Stimulated activated naive CD8-positive, alpha-beta T cell treated with anti-CD3 and anti-CD28 coated beads, Interleukin-15, Interleukin-2, amounts not matched to agents 100 ng/mL and 50 ng/mL, for 24 hours (primary cell): ENCODE data around the gene SRSF4.

Experiments
- H3K27ac Mint-ChIP-seq: one replicate; pipeline ENCODE4 v1.8.0; 2021; ENCODE audit warnings: mild to moderate bottlenecking, mixed read lengths
- H3K27me3 Mint-ChIP-seq: one replicate; pipeline ENCODE4 v1.8.0; 2021; ENCODE audit warnings: mixed read lengths
- H3K36me3 Mint-ChIP-seq: one replicate; pipeline ENCODE4 v1.8.0; 2021; ENCODE audit warnings: low read depth, mixed read lengths
- H3K4me1 Mint-ChIP-seq: one replicate; pipeline ENCODE4 v1.8.0; 2021; ENCODE audit warnings: low read depth, mixed read lengths
- H3K4me3 Mint-ChIP-seq: one replicate; pipeline ENCODE4 v1.8.0; 2021; ENCODE audit warnings: mild to moderate bottlenecking, mixed read lengths
- H3K9me3 Mint-ChIP-seq: one replicate; pipeline ENCODE4 v1.8.0; 2021; ENCODE audit warnings: mixed read lengths

Gene SRSF4

GRCh38 chr1:29210278-29211085, 28.8 kb upstream of the SRSF4 start:
- H3K27ac Mint-ChIP-seq = no peak overlapping the region
- H3K9me3 Mint-ChIP-seq = no peaks in the 10 kb centered on the region
- peaks cover 48% of the 10 kb centered on the region for H3K36me3 Mint-ChIP-seq
- no peaks in the 10 kb centered on the region for H3K27me3 Mint-ChIP-seq
- no peak overlapping the region for H3K4me3 Mint-ChIP-seq
- H3K4me1 Mint-ChIP-seq = no peaks in the 10 kb centered on the region

GRCh38 chr1:29209173-29209572, 27.5 kb upstream of the SRSF4 start:
- H3K9me3 Mint-ChIP-seq = no peaks in the 10 kb centered on the region
- H3K4me1 Mint-ChIP-seq = no peaks in the 10 kb centered on the region
- H3K27me3 Mint-ChIP-seq = no peaks in the 10 kb centered on the region
- H3K4me3 Mint-ChIP-seq = no peak overlapping the region
- H3K36me3 Mint-ChIP-seq = peaks cover 41% of the 10 kb centered on the region
- H3K27ac Mint-ChIP-seq = no peak overlapping the region

GRCh38 chr1:29208442-29208841, 26.7 kb upstream of the SRSF4 start:
- no peaks in the 10 kb centered on the region for H3K9me3 Mint-ChIP-seq
- H3K36me3 Mint-ChIP-seq = peaks cover 39% of the 10 kb centered on the region
- H3K27ac Mint-ChIP-seq = peak overlapping the region; percentile 23
- H3K27me3 Mint-ChIP-seq = no peaks in the 10 kb centered on the region
- H3K4me3 Mint-ChIP-seq = no peak overlapping the region
- no peaks in the 10 kb centered on the region for H3K4me1 Mint-ChIP-seq

GRCh38 chr1:29202584-29203340, 21.1 kb upstream of the SRSF4 start:
- no peaks in the 10 kb centered on the region for H3K27me3 Mint-ChIP-seq
- H3K36me3 Mint-ChIP-seq = peaks cover 44% of the 10 kb centered on the region
- H3K27ac Mint-ChIP-seq = no peak overlapping the region
- peaks cover 11% of the 10 kb centered on the region for H3K4me1 Mint-ChIP-seq
- H3K4me3 Mint-ChIP-seq = no peak overlapping the region
- no peaks in the 10 kb centered on the region for H3K9me3 Mint-ChIP-seq

- no peaks in the 10 kb centered on the region for H3K9me3 Mint-ChIP-seq
- H3K36me3 Mint-ChIP-seq = peaks cover 48% of the 10 kb centered on the region
Observed at GRCh38 chr1:29202053-29202452, 20.4 kb upstream of the SRSF4 start.

GRCh38 chr1:29201595-29202051, 19.9 kb upstream of the SRSF4 start:
- no peaks in the 10 kb centered on the region for H3K27me3 Mint-ChIP-seq
- H3K27ac Mint-ChIP-seq = no peak overlapping the region
- H3K9me3 Mint-ChIP-seq = no peaks in the 10 kb centered on the region
- peaks cover 49% of the 10 kb centered on the region for H3K36me3 Mint-ChIP-seq
- peaks cover 11% of the 10 kb centered on the region for H3K4me1 Mint-ChIP-seq
- no peak overlapping the region for H3K4me3 Mint-ChIP-seq

More at GRCh38 chr1:29202053-29202452, 20.4 kb upstream of the SRSF4 start:
- Mint-ChIP-seq H3K27ac (no peak overlapping the region), H3K27me3 (no peaks in the 10 kb centered on the region), H3K4me1 (peaks cover 11% of the 10 kb centered on the region), H3K4me3 (no peak overlapping the region)

GRCh38 chr1:29200906-29201594, 19.4 kb upstream of the SRSF4 start:
- Mint-ChIP-seq H3K4me1 (peaks cover 11% of the 10 kb centered on the region), H3K4me3 (no peak overlapping the region), H3K9me3 (no peaks in the 10 kb centered on the region), H3K27me3 (no peaks in the 10 kb centered on the region), H3K36me3 (peaks cover 45% of the 10 kb centered on the region), H3K27ac (peak overlapping the region; percentile 15)

GRCh38 chr1:29197993-29198392, 16.3 kb upstream of the SRSF4 start:
- no peaks in the 10 kb centered on the region for H3K9me3 Mint-ChIP-seq
- H3K36me3 Mint-ChIP-seq = peaks cover 57% of the 10 kb centered on the region
- no peak overlapping the region for H3K4me3 Mint-ChIP-seq
- peaks cover 11% of the 10 kb centered on the region for H3K4me1 Mint-ChIP-seq
- no peak overlapping the region for H3K27ac Mint-ChIP-seq
- H3K27me3 Mint-ChIP-seq = no peaks in the 10 kb centered on the region

GRCh38 chr1:29197590-29197924, 15.9 kb upstream of the SRSF4 start:
- no peak overlapping the region for H3K4me3 Mint-ChIP-seq
- H3K9me3 Mint-ChIP-seq = no peaks in the 10 kb centered on the region
- peaks cover 56% of the 10 kb centered on the region for H3K36me3 Mint-ChIP-seq
- H3K27ac Mint-ChIP-seq = no peak overlapping the region
- H3K27me3 Mint-ChIP-seq = no peaks in the 10 kb centered on the region
- H3K4me1 Mint-ChIP-seq = peaks cover 8% of the 10 kb centered on the region

GRCh38 chr1:29196863-29197589, 15.3 kb upstream of the SRSF4 start:
- Mint-ChIP-seq H3K4me1 (peaks cover 4% of the 10 kb centered on the region), H3K27me3 (no peaks in the 10 kb centered on the region), H3K27ac (no peak overlapping the region), H3K9me3 (no peaks in the 10 kb centered on the region), H3K4me3 (no peak overlapping the region), H3K36me3 (peaks cover 52% of the 10 kb centered on the region)

GRCh38 chr1:29195881-29196291, 14.2 kb upstream of the SRSF4 start:
- Mint-ChIP-seq H3K9me3 (no peaks in the 10 kb centered on the region), H3K27me3 (no peaks in the 10 kb centered on the region), H3K4me3 (no peak overlapping the region), H3K27ac (no peak overlapping the region), H3K4me1 (no peaks in the 10 kb centered on the region), H3K36me3 (peaks cover 46% of the 10 kb centered on the region)

GRCh38 chr1:29193879-29194455, 12.3 kb upstream of the SRSF4 start:
- Mint-ChIP-seq H3K4me3 (no peak overlapping the region), H3K9me3 (no peaks in the 10 kb centered on the region), H3K4me1 (no peaks in the 10 kb centered on the region), H3K27me3 (no peaks in the 10 kb centered on the region), H3K36me3 (peaks cover 41% of the 10 kb centered on the region), H3K27ac (no peak overlapping the region)

GRCh38 chr1:29190718-29191117, 9.0 kb upstream of the SRSF4 start:
- Mint-ChIP-seq H3K27me3 (no peaks in the 10 kb centered on the region), H3K36me3 (peaks cover 30% of the 10 kb centered on the region), H3K9me3 (no peaks in the 10 kb centered on the region), H3K27ac (no peak overlapping the region), H3K4me1 (no peaks in the 10 kb centered on the region), H3K4me3 (no peak overlapping the region)

- Mint-ChIP-seq H3K36me3 (peaks cover 6% of the 10 kb centered on the region), H3K27ac (no peak overlapping the region), H3K27me3 (no peaks in the 10 kb centered on the region)
Observed at GRCh38 chr1:29186707-29187106, 5.0 kb upstream of the SRSF4 start.

More at GRCh38 chr1:29186707-29187106, 5.0 kb upstream of the SRSF4 start:
- H3K4me3 Mint-ChIP-seq = no peak overlapping the region
- peaks cover 15% of the 10 kb centered on the region for H3K4me1 Mint-ChIP-seq
- H3K9me3 Mint-ChIP-seq = no peaks in the 10 kb centered on the region
